ENCODE results near the gene AXL. TPM values are rescaled to one million over a fixed set of nuclear protein-coding genes. Genes with fewer than 3 reads are reported as not detected.

AXL gene
- total and polyA plus RNA-seq, 4 donors, result 8.2 to 53.0 (median 31.0) TPM

GRCh38 chr19:41304706-41305483 lies 85.9 kb downstream of the AXL start:
- Histone ChIP-seq H3K9ac (ENCODE audit: insufficient read depth in 1 of 2, low read length in 2 of 2) (no peak overlapping the region), H3K27ac (ENCODE audit: low read depth in 1 of 2, low read length in 1 of 2) (no peak overlapping the region), H3K4me3 (no peak overlapping the region), H3K4me1 (ENCODE audit: control insufficient read depth in 5 of 5, insufficient read depth in 5 of 5, low read length in 5 of 5) (peaks cover 2 to 14% (median 6%) of the 10 kb centered on the region in 5 donors), H3K9me3 (ENCODE audit: control insufficient read depth in 4 of 4, insufficient read depth in 3 of 4, low read length in 3 of 4) (no peaks in the 10 kb centered on the region), H3K36me3 (ENCODE audit: control insufficient read depth in 4 of 4, insufficient read depth in 4 of 4, low read length in 4 of 4) (peaks cover 28 to 52% (median 40%) of the 10 kb centered on the region in 4 donors), H3K27me3 (ENCODE audit: control insufficient read depth in 3 of 3, insufficient read depth in 3 of 3, low read length in 2 of 3) (no peaks in the 10 kb centered on the region)
- 73 to 76% methylated on average over 4 of the region's 4 CpGs for WGBS, 2 donors
- no peak for DNase-seq
- no peak for TF ChIP-seq CTCF (IDR thresholded peaks at IDR 0.05; ENCODE audit: control extremely low read depth, extremely low read depth)
- ATAC-seq (ENCODE audit: insufficient read depth, low FRiP score), result no peak

- H3K27ac ChIP-seq (ENCODE audit: low read depth in 1 of 2, low read length in 1 of 2), result peak overlapping the region in 1 of 2 donors; percentile 34
- H3K9me3 ChIP-seq (ENCODE audit: control insufficient read depth in 4 of 4, insufficient read depth in 3 of 4, low read length in 3 of 4), result no peaks in the 10 kb centered on the region
- DNase-seq (no peak), ATAC-seq (ENCODE audit: insufficient read depth, low FRiP score) (no peak)
- H3K4me3 ChIP-seq, result no peak overlapping the region
- 61 to 76% methylated on average over 13 of the region's 13 CpGs for WGBS, 2 donors
- peaks cover 27 to 48% (median 36%) of the 10 kb centered on the region in 4 donors for H3K36me3 ChIP-seq (ENCODE audit: control insufficient read depth in 4 of 4, insufficient read depth in 4 of 4, low read length in 4 of 4)
- H3K27me3 ChIP-seq (ENCODE audit: control insufficient read depth in 3 of 3, insufficient read depth in 3 of 3, low read length in 2 of 3), result no peaks in the 10 kb centered on the region
- TF ChIP-seq CTCF (IDR thresholded peaks at IDR 0.05; ENCODE audit: control extremely low read depth, extremely low read depth), result no peak
- no peak overlapping the region for H3K9ac ChIP-seq (ENCODE audit: insufficient read depth in 1 of 2, low read length in 2 of 2)
- H3K4me1 ChIP-seq (ENCODE audit: control insufficient read depth in 5 of 5, insufficient read depth in 5 of 5, low read length in 5 of 5), result peaks cover 0 to 18% (median 6%) of the 10 kb centered on the region in 5 donors
Measured at GRCh38 chr19:41305927-41306793, 87.1 kb downstream of the AXL start.

- H3K27ac ChIP-seq (ENCODE audit: low read depth in 1 of 2, low read length in 1 of 2), result no peak overlapping the region
- no peak for TF ChIP-seq CTCF (IDR thresholded peaks at IDR 0.05; ENCODE audit: control extremely low read depth, extremely low read depth)
- peaks cover 4 to 25% (median 9%) of the 10 kb centered on the region in 5 donors for H3K4me1 ChIP-seq (ENCODE audit: control insufficient read depth in 5 of 5, insufficient read depth in 5 of 5, low read length in 5 of 5)
Measured at GRCh38 chr19:41307090-41307875, 88.3 kb downstream of the AXL start.

More at GRCh38 chr19:41307090-41307875, 88.3 kb downstream of the AXL start:
- Histone ChIP-seq H3K9ac (ENCODE audit: insufficient read depth in 1 of 2, low read length in 2 of 2) (no peak overlapping the region), H3K27me3 (ENCODE audit: control insufficient read depth in 3 of 3, insufficient read depth in 3 of 3, low read length in 2 of 3) (no peaks in the 10 kb centered on the region), H3K9me3 (ENCODE audit: control insufficient read depth in 4 of 4, insufficient read depth in 3 of 4, low read length in 3 of 4) (no peaks in the 10 kb centered on the region), H3K36me3 (ENCODE audit: control insufficient read depth in 4 of 4, insufficient read depth in 4 of 4, low read length in 4 of 4) (peaks cover 20 to 41% (median 33%) of the 10 kb centered on the region in 4 donors), H3K4me3 (no peak overlapping the region)
- DNase-seq, result no peak
- no peak for ATAC-seq (ENCODE audit: insufficient read depth, low FRiP score)
- WGBS, 2 donors, result 25 to 38% methylated on average over 8 of the region's 8 CpGs
